ENCODE results near the gene FOXJ1. TPM values are rescaled to one million over a fixed set of nuclear protein-coding genes. Genes with fewer than 3 reads are reported as not detected.

The FOXJ1 gene
- total RNA-seq, 1 donor from 2014 or later: 0.48 TPM

GRCh38 chr17:76123749-76124581 is 17.1 kb downstream of the FOXJ1 start:
- DNase-seq (ENCODE audit: low spot score): no peak

DNA sequence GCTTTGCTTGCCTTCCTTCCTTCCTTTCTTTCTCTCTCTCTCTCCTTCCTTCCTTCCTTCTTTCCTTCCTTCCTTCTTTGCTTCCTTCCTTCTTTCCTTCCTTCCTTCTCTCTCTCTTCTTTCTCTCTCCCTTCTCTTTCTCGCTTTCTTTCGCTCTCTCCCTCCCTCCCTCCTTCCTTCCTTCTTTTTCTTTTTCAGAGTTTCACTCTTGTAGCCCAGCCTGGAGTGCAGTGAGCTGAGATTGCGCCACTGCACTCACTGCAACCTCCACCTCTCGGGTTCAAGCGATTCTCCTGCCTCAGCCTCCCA is 17.9 kb downstream of the FOXJ1 start:
- no peak for DNase-seq (ENCODE audit: low spot score)

DNA sequence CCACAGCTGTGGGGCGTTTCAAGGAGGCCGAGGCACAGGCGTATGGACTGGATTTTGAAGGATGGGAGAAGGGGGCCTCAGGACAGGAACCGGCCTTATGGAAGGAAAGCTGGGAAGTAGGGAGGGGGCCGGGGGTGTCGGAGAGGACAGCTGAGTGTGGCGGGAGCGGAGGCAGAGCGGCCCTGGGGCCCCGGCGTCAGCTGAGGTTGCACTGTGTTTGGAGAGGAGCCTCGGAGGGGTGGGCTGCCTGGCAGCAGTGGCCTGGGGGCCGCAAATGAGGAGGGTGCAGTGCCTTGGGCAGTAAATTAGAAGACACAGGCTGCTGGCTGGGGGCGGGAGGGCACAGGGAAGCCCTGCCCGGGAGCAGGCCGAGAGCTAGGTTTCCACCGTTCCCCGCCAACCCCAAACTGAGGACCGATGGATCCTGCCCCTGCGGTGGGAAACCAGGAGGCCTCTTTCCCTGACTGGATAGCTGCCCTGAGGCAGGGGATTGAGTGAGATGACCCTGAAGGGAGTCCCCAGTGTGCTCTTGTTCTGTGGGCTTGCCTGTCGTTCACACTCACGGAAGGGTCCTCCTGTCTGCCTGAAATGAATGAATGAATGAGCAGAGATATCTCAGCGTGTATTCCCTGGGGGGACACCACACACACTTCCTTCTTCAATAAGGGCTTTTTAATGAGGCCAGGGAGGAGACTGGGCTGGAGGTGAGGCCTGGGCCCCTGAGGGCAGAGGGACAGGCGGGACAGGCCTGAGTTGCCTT is 18.4 kb downstream of the FOXJ1 start:
- no peak for DNase-seq (ENCODE audit: low spot score)

DNA sequence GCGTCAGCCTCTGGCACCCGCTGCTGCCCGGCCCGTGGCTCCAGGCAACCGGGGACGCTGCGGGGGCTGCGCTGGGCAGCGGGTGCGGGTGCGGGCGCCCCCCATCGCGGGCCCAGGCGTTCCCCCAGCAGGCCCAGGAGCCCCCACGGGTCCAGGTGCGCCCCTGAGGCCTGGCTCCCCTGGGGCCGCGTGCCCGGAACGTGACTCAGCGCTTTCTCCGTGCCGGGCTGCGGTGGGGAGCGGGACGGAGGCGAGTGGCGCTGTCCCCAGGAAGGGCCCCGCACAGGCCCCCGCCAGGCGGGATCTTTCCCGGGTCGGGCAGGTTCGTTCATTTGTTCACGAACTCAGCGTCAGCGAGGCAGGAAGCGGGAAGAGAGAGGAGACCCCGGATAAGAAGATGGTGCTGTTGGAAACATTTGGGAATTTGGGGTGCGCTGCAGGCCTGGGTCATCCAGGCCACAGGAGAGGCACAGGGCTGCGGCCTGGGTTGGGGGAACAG is 19.1 kb downstream of the FOXJ1 start:
- no peak for DNase-seq (ENCODE audit: low spot score)

GRCh38 chr17:76120658-76121008 is 20.4 kb downstream of the FOXJ1 start:
- DNase-seq (ENCODE audit: low spot score): no peak

- no peak for DNase-seq (ENCODE audit: low spot score)
Observed at GRCh38 chr17:76119409-76120371, 21.4 kb downstream of the FOXJ1 start.

DNA sequence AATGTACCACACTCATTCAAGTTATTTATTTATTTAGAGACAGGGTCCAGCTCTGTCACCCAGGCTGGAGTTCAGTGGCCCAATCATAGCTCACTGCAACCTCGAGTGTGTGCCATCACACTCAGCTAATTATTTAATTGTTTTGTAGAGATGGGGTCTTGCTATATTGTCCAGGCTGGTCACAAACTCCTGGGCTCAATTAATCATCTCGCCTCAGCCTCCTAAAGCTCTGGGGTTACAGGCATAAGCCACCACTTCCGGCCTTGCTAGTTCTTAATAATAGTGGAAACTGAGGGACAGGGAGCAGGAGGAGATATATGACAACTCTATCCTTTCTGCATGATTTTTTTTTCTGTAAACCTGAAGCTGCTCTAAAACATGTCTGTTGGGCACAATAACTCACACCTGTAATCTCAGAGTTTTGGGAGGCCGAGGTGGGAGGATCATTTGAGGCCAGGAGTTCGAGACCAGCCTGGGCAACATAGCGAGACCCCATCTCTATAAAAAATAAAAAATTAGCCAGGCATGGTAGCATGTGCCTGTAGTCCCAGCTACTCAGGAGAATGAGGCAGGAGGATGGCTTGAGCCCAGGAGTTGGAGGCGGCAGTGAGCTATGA is 25.8 kb downstream of the FOXJ1 start:
- DNase-seq (ENCODE audit: low spot score): no peak

GRCh38 chr17:76111956-76112355 is 29.1 kb downstream of the FOXJ1 start:
- DNase-seq (ENCODE audit: low spot score): no peak

GRCh38 chr17:76107509-76107908 is 33.5 kb downstream of the FOXJ1 start:
- DNase-seq (ENCODE audit: low spot score): no peak

GRCh38 chr17:76106703-76107102 is 34.3 kb downstream of the FOXJ1 start:
- DNase-seq (ENCODE audit: low spot score): peak; percentile 34

GRCh38 chr17:76104896-76105231 is 36.2 kb downstream of the FOXJ1 start:
- DNase-seq (ENCODE audit: low spot score): no peak

DNA sequence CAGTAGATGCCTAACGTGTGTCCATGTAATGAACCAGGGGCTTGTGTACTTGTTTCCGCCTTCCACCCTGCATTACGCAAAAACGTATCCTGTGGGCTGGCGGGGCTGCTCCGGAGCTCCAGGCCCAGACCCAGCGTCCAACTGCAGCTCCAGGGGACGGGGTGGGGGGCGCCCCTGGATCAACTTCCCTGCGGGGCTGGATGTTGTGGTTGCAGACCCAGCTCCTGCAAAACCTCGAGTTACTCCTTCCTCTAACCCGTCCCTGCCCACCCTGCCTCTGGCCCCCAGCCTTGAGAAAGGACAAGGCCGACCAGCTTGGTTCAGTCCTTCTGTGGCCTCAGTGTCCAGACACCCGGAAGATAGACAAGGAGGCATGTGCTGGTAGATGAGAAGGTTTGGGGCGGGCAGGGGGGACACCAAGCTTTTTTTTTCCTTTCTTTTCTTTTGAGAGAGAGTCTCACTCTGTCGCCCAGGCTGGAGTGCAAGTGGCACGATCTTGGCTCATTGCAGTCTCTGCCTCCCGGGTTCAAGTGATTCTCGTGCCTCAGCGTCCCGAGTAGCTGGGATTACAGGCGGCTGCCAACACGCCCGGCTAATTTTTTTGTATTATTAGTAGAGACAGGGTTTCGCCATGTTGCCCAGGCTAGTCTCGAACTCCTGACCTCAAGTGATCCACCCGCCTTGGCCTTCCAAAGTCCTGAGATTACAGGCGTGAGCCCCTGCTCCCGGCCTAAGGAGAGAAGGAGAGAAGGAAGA is 36.7 kb downstream of the FOXJ1 start:
- DNase-seq (ENCODE audit: low spot score): no peak

DNA sequence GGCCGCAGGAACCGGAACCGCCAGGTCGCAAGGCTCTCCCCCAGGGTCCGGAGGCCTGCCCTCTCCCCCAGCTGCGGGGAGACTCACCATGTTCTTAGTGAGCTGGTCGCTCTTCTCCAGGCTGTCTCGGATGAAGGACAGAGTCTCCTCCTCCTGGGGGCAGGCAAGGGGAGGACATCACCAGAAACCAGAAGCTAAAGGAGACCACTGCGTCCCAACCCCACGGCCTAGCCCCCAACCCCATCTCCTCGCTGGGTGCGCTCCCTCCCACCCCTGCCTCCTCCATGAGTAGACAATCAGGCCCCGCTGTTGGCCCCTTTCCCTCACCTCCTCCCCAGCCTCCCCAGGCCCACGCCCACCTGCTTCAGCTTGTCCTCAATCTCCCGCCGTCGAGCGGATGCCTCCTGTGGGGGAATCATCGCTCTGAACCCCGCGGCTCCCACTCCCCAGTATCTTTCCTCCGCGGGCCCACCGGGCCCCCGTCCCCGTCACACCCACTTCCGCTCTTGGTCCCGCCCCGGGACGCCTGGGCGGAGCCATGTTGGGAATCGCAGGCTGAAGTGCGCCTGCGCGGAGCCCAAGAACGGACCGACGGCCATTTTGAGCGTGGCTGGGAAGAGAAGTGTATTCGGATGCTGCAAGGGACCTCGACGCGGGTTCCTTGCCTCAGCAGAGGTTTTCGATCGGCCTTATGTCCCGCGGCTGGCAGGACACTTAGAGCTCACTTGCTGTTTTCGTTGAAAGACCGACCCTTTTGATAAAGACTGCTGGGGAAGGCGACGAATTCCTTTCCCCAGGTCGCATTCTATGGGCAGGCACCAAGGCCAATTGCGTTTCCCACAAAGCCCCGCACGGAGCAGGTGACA is 37.5 kb downstream of the FOXJ1 start, which contains the start of gene EXOC7:
TSS of gene EXOC7 (minus strand) at position 514 of the 866 bp plus-strand sequence. CDS start at position 419, 95 bp downstream.
- peak; percentile 97 for DNase-seq (ENCODE audit: low spot score)

DNA sequence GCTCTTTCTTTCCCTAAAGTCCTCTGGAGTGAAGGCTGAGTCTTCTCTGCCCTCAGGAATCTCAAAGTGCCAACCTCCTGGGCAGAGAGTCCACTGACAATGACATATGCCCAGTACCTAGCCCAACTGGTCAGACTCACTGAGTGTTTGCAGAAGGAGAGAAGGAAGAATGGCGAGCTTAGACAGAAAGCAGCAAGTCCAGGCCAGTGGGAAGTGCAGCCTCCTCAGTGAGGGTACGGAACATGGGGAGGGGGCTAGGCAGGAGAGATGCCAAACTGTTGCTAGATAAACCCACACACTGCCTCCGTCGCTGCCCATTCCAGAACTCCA is 38.1 kb downstream of the FOXJ1 start:
- DNase-seq (ENCODE audit: low spot score): no peak

- no peak for DNase-seq (ENCODE audit: low spot score)
Observed at GRCh38 chr17:76097716-76098295, 43.2 kb downstream of the FOXJ1 start.

- no peak for DNase-seq (ENCODE audit: low spot score)
Observed at GRCh38 chr17:76095943-76096342, 45.1 kb downstream of the FOXJ1 start.

- no peak for DNase-seq (ENCODE audit: low spot score)
Observed at GRCh38 chr17:76094046-76094445, 47.0 kb downstream of the FOXJ1 start.

DNA sequence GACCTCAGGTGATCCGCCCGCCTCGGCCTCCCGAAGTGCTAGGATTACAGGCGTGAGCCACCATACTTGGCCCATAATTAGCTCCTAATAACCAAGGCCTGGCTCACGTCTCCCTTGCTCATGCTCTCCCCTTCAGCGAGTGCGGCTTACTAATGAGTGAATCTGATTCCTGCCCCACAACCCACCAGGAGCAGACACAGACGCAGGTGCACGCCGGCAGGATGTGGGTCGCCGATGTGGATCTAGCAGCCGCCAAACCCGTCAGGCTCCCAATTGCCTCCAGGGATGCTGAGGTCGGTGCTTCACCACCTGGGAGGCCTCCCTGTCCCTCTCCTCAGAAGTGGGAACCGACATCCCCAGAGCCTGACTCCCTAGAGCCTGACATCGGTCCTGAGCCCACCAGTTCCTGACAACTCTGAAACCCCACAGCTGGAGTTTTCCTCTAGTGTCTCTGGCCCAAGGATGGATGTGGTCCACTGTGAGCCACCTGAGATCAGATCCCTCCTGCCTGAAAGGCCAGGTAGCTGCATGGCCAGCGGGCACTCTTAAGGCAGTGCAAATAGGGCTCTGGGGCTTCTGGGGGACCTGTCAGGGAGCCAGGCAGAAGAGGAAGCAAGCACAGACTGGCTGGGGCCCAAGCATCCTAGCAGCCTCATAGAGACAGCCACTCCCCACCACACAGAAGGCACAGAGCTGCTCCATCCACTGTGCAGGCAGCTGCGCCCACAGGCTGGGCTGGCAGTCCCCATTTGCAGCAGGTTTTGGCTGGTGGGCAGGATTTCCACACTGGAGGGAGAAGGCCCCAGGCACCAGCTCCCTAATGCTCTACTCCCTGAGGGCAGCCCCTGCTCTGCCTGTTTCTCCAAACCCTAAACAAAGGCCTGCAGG is 48.3 kb downstream of the FOXJ1 start:
- no peak for DNase-seq (ENCODE audit: low spot score)

Measured in umbilical cord (tissue), 2 donors.